Stimulated activated CD4-positive, alpha-beta T cell treated with anti-CD3 and anti-CD28 coated beads, Interleukin-1b, Interleukin-23, amount 100 ng/mL, for 24 hours (primary cell): ENCODE results near the gene TIMELESS.
"Not testable (repeated sequence)": the region's sequence is repeated elsewhere in the genome, so short reads cannot be mapped to it uniquely, and the experiment has no call there.

ENCODE experiments used
- DNase-seq, 4 experiments: peaks; one replicate each; pipeline ENCODE4 v3.0.0-alpha.2; 2020; ENCODE audit warnings: low read depth in 4 of 4, low spot score in 1 of 4

Gene TIMELESS

GRCh38 chr12:56448860-56449621 is at the start of gene TIMELESS:
Gene TIMELESS, minus strand, starts transcription at chr12:56449426. Its CDS starts 15,256 bp downstream, at chr12:56434170.
- DNase-seq: peak; percentile 58 to 79 (median 68)

GRCh38 chr12:56498126-56498902 is 49.1 kb upstream of the TIMELESS start:
- DNase-seq: not testable (repeated sequence)

GRCh38 chr12:56496704-56497103 is 47.5 kb upstream of the TIMELESS start:
- DNase-seq: peak in 3 of 4 experiments; percentile 36 to 46 (median 45)

GRCh38 chr12:56494481-56494880 is 45.3 kb upstream of the TIMELESS start:
- not testable (repeated sequence) for DNase-seq

- DNase-seq: not testable (repeated sequence)
Observed at GRCh38 chr12:56494106-56494415, 44.8 kb upstream of the TIMELESS start.

GRCh38 chr12:56493409-56494105 is 44.3 kb upstream of the TIMELESS start:
- DNase-seq: not testable (repeated sequence)

- no peak for DNase-seq
Observed at GRCh38 chr12:56490360-56490759, 41.1 kb upstream of the TIMELESS start.

GRCh38 chr12:56488041-56488955 is 39.1 kb upstream of the TIMELESS start, which contains the start of gene GLS2:
Gene GLS2, minus strand, starts transcription at chr12:56488161. Its CDS starts 43 bp downstream, at chr12:56488118.
- DNase-seq: peak in 3 of 4 experiments; percentile 36 to 54 (median 44)

GRCh38 chr12:56487448-56488040 is 38.3 kb upstream of the TIMELESS start:
- no peak for DNase-seq

- DNase-seq: no peak
Observed at GRCh38 chr12:56486694-56487093, 37.5 kb upstream of the TIMELESS start.

GRCh38 chr12:56484566-56484965 is 35.3 kb upstream of the TIMELESS start:
- no peak for DNase-seq

- DNase-seq: no peak
Observed at GRCh38 chr12:56479625-56480024, 30.4 kb upstream of the TIMELESS start.

- no peak for DNase-seq
Observed at GRCh38 chr12:56477521-56478225, 28.4 kb upstream of the TIMELESS start.

GRCh38 chr12:56476972-56477432 is 27.8 kb upstream of the TIMELESS start:
- DNase-seq: no peak

- no peak for DNase-seq
Observed at GRCh38 chr12:56476143-56476542, 26.9 kb upstream of the TIMELESS start.

GRCh38 chr12:56474389-56474788 is 25.2 kb upstream of the TIMELESS start:
- no peak for DNase-seq

- DNase-seq: no peak
Observed at GRCh38 chr12:56469007-56469930, 20.0 kb upstream of the TIMELESS start.
